D721Med (cell line): ENCODE data around the gene IKZF3.

Source experiments
- DNase-seq: peaks from one replicate; pipeline ENCODE4 v3.0.0; 2011; ENCODE audit warnings: low spot score; ENCODE audit not compliant: insufficient read length
- FAIRE-seq: peaks from 2 replicates; lab custom pipeline; 2011; peaks lifted over from hg19 to GRCh38; lab: Jason Lieb, UNC
- TF ChIP-seq, protein P1 (sequence below): IDR thresholded peaks from 2 replicates; pipeline ENCODE4 v1.5.1; 2012; ENCODE audit warnings: mild to moderate bottlenecking, control low read depth; ENCODE audit not compliant: insufficient read depth; ENCODE audit errors: missing control alignments

IKZF3 gene

DNA sequence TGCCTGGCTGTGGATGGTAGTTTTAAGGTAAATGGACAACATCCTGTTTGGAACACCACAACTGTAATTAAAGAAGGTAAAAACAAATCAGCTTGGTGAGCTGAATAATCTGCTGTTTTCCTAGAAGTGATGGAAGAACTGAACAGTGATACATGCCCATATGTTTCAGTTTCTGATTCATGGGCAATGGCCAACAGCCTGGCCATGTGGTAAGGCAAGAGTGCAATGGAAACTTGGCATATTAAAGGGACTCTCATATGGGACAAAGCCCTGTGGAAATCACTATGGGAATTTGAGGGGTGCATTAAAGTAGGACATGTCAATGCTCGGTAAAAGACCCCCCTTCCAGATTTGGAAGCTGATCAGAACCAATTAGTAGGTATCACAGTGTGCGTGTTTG lies 37.8 kb downstream of the IKZF3 start:
- TF ChIP-seq, protein P1, sequence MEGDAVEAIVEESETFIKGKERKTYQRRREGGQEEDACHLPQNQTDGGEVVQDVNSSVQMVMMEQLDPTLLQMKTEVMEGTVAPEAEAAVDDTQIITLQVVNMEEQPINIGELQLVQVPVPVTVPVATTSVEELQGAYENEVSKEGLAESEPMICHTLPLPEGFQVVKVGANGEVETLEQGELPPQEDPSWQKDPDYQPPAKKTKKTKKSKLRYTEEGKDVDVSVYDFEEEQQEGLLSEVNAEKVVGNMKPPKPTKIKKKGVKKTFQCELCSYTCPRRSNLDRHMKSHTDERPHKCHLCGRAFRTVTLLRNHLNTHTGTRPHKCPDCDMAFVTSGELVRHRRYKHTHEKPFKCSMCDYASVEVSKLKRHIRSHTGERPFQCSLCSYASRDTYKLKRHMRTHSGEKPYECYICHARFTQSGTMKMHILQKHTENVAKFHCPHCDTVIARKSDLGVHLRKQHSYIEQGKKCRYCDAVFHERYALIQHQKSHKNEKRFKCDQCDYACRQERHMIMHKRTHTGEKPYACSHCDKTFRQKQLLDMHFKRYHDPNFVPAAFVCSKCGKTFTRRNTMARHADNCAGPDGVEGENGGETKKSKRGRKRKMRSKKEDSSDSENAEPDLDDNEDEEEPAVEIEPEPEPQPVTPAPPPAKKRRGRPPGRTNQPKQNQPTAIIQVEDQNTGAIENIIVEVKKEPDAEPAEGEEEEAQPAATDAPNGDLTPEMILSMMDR: no peak
- FAIRE-seq (no peak), DNase-seq (no peak)

DNA sequence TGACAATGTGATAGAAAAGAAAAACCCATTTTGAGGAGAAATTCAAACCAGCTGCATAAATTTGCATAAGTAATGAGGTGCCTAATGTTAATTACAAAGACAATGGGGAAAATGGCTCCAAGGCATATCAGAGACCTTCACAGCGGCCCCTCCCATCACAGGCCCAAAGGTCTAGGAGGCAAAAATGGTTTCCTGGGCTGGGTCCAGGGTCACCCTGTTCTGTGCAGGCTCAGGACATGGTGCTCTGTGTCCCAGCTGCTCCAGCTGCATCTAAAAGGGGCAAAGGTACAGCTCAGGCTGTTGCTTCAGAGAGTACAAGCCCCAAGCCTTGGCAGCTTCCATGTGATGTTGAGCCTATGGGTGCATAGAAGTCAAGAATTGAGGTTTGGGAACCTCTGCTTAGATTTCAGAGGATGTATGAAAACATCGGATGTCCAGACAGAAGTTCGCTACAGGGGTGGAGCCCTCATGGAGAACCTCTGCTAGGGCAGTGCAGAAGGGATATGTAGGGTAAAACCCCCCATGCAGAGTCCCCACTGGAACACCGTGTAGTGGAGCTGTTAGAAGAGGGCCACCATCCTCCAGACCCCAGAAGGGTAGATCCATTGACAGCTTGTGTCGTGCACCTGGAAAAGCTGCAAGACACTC lies 40.6 kb downstream of the IKZF3 start:
- no peak for DNase-seq
- TF ChIP-seq, protein P1: no peak
- no peak for FAIRE-seq

DNA sequence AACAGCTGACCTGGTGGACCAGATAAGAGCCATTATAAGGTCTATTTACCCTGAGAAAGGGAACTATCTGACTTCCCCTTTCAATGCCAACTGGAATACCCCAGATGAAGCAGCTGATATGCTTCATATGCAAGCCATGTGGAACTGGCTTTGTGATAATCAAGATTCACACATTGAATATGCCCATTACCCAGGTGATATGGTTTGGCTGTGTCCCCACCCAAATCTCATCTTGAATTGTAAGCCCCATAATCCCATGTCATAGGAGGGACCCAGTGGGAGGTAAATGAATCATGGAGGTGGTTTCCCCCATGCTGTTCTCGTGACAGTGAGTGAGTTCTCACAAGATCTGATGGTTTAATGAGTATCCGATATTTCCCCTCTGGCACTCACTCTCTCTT lies 42.1 kb downstream of the IKZF3 start:
- FAIRE-seq (no peak), DNase-seq (no peak)
- TF ChIP-seq, protein P1: no peak

DNA sequence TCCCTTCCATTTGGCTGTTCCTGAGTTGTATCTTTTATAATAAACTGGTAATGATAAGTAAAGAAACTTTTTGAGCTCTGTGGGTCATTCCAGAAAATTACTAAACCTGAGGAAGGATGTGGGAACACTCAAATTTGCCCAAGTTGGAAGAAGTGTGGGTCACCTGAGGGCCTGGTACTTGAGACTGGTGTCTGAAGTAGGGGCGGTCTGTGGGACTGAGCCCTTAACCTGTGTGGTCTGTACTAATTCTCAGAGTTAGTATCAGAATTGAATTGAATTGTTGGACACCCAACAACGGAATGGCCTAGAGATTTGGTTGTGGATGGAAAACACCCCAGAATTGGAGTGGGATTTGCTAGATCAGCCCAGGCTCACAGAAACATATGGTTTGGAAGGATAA lies 43.1 kb downstream of the IKZF3 start:
- FAIRE-seq (no peak), DNase-seq (no peak)

DNA sequence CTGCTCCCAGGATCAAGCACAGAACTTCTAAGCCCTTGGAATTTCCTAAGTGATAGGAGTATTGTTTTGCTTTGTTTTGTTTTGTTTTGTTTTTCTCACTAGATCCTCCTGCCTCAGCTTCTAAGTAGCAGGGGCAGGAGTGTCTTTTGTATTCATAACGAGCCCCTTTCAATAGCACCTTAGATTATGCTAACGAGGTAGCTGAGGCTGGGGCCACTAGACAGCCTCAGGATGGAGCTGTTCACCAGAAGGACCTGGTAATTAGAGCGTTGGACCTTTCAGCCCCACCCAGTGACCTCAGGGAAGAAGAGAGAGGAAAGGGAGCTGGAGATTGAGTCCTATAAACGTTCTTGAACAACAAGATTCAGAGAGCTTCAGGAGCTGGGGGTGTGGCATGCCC lies 43.6 kb downstream of the IKZF3 start:
- no peak for FAIRE-seq
- DNase-seq: no peak
- TF ChIP-seq, protein P1: no peak

More for the DNA sequence above, 43.1 kb downstream of the IKZF3 start:
- TF ChIP-seq, protein P1: no peak

DNA sequence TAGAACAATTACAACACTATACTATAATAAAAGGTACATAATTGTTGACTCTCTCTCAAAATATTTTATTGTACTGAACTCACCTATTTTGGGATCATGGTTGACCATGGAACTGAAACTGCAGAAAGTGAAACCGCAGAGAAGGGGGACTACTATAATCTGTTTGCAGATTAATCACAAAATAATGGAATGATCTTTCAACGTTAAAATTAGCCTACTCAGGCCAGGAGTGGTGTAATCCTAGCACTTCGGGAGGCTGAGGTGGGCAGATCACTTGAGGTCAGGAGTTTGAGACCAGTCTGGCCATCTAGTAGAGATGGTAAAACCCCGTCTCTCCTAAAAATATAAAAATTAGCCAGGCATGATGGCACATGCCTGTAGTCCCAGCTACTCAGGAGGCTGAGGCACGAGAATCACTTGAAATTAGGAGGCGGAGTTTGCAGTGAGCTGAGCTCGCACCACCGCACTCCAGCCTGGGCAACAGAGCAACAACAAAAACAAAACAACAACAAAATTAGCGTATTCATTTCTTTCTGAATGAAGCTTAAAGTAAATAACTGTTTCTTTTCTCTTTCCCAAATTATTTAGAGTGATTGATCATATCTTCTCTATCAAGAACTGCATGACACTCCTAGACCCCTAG lies 45.6 kb downstream of the IKZF3 start:
- FAIRE-seq: no peak
- TF ChIP-seq, protein P1: no peak

DNA sequence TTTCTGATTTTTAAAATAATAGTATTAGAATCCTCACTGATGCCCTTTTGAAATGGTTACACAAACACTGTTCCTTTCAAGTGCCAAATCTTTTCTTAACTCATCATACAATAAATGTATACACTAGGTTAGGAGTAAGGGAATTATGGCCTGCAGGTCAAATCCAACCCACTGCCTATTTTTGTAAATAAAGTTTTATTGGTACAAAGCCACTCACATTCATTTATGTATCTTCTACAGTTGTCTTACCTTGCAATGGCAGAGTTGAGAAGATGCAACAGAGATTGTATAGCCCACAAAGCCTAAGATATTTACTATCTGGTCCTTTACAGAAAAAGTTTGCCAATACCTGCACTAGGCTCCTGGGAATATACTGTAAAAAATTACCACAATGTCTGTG lies 47.8 kb downstream of the IKZF3 start:
- no peak for DNase-seq
- TF ChIP-seq, protein P1: no peak
- no peak for FAIRE-seq

More for the DNA sequence above, 45.6 kb downstream of the IKZF3 start:
- no peak for DNase-seq
